ENCODE results near the gene VTN.
A peak's percentile ranks its signal among the peaks of the same experiment; 100 is the strongest.

VTN gene

GRCh38 chr17:28327709-28328108, 42.4 kb downstream of the VTN start:
- H3K36me3 Mint-ChIP-seq = peaks cover 2% of the 10 kb centered on the region
- H3K4me3 Mint-ChIP-seq = no peak overlapping the region

GRCh38 chr17:28327031-28327607, 43.0 kb downstream of the VTN start:
- H3K4me3 Mint-ChIP-seq = no peak overlapping the region
- H3K27me3 Mint-ChIP-seq = no peaks in the 10 kb centered on the region
- no peaks in the 10 kb centered on the region for H3K9me3 Mint-ChIP-seq
- peaks cover 2% of the 10 kb centered on the region for H3K4me1 Mint-ChIP-seq
- no peak overlapping the region for H3K27ac Mint-ChIP-seq
- peaks cover 2% of the 10 kb centered on the region for H3K36me3 Mint-ChIP-seq

More at GRCh38 chr17:28327709-28328108, 42.4 kb downstream of the VTN start:
- no peak overlapping the region for H3K27ac Mint-ChIP-seq
- peaks cover 7% of the 10 kb centered on the region for H3K4me1 Mint-ChIP-seq
- H3K9me3 Mint-ChIP-seq = no peaks in the 10 kb centered on the region
- H3K27me3 Mint-ChIP-seq = no peaks in the 10 kb centered on the region

GRCh38 chr17:28326114-28326513, 44.0 kb downstream of the VTN start:
- Mint-ChIP-seq H3K36me3 (peaks cover 2% of the 10 kb centered on the region), H3K4me1 (no peaks in the 10 kb centered on the region), H3K9me3 (no peaks in the 10 kb centered on the region), H3K4me3 (no peak overlapping the region), H3K27ac (no peak overlapping the region), H3K27me3 (no peaks in the 10 kb centered on the region)

GRCh38 chr17:28325211-28325610, 44.9 kb downstream of the VTN start:
- H3K27ac Mint-ChIP-seq = no peak overlapping the region
- peaks cover 2% of the 10 kb centered on the region for H3K36me3 Mint-ChIP-seq
- no peak overlapping the region for H3K4me3 Mint-ChIP-seq
- peaks cover 6% of the 10 kb centered on the region for H3K4me1 Mint-ChIP-seq
- H3K27me3 Mint-ChIP-seq = no peaks in the 10 kb centered on the region
- H3K9me3 Mint-ChIP-seq = no peaks in the 10 kb centered on the region

- Mint-ChIP-seq H3K4me1 (peaks cover 11% of the 10 kb centered on the region), H3K27me3 (no peaks in the 10 kb centered on the region), H3K27ac (no peak overlapping the region), H3K36me3 (peaks cover 2% of the 10 kb centered on the region), H3K9me3 (no peaks in the 10 kb centered on the region), H3K4me3 (no peak overlapping the region)
Observed at GRCh38 chr17:28324781-28325180, 45.3 kb downstream of the VTN start.

DNA sequence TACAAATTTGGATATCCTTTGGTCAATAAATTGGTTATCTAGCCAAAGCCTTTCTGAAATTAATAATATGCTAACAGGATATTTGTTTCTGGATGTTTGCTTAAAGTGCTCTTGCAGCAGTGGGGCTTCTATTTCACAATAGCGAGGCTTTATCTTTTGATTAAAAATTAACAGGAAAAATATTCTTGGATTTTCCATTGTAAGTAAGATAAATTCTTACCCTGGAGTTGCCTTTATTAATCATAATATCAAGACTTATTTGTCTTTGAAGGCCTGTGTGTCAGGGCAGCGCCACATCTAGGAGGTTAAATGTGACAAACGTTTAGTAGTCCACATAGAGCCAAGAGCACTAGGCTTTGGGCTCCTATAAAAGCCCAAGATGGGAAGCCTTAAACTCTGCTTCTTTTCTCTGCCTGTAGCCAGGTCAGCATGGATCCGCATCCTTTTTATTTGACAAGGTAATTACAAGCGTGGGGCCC, 45.8 kb downstream of the VTN start:
- Mint-ChIP-seq H3K4me3 (no peak overlapping the region), H3K9me3 (no peaks in the 10 kb centered on the region), H3K36me3 (peaks cover 2% of the 10 kb centered on the region), H3K27ac (no peak overlapping the region), H3K27me3 (no peaks in the 10 kb centered on the region), H3K4me1 (peaks cover 12% of the 10 kb centered on the region)

- no peaks in the 10 kb centered on the region for H3K27me3 Mint-ChIP-seq
- no peaks in the 10 kb centered on the region for H3K9me3 Mint-ChIP-seq
- H3K4me3 Mint-ChIP-seq = peak overlapping the region; percentile 94
- no peaks in the 10 kb centered on the region for H3K36me3 Mint-ChIP-seq
- H3K27ac Mint-ChIP-seq = peak overlapping the region; percentile 47
- H3K4me1 Mint-ChIP-seq = peaks cover 20% of the 10 kb centered on the region
Observed at GRCh38 chr17:28320215-28321061, 49.7 kb downstream of the VTN start.

GRCh38 chr17:28319598-28319935, 50.5 kb downstream of the VTN start:
- Mint-ChIP-seq H3K27me3 (no peaks in the 10 kb centered on the region), H3K36me3 (no peaks in the 10 kb centered on the region)

DNA sequence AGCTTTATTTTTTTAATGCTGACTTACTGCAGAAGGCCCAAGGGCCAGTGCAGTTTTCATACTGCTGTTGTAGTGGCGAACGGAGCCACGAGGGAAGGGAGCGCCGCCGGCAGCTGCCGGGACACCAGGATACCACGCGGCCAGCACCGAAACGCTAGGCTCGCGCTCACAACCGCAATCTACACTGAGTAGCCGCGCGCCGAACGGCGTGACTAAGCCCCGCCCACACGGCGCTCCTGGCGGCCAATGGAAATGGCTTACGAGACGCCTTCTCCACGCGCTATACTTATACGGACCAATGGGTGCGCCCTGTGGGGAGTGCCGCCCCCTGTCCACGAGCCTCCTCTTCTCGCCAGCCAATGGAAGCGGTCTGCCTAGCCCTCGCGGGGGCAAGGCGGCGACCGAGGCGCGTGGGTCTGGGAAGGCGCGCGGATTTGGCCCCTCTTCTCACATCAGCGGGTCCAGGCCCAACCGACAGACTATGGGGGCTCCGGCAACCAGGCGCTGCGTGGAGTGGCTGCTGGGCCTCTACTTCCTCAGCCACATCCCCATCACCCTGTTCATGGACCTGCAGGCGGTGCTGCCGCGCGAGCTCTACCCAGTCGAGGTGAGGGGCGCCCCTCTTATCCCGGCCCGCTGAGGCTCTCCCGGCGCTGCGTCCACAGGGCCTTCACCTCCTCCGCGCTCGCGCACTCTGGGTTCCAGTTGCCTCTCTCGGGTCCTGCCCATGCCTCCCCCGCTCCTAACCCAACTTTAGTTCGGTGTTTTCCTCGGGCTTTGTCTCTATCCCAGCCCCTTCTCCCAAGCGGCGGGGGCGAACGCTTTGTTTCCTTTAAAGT, 51.1 kb downstream of the VTN start, which contains the start of gene TMEM97:
TSS of gene TMEM97 (plus strand) at position 442 of the 839 bp plus-strand sequence. CDS start at position 482, 40 bp downstream.
- H3K9me3 Mint-ChIP-seq = no peaks in the 10 kb centered on the region
- no peaks in the 10 kb centered on the region for H3K36me3 Mint-ChIP-seq
- no peaks in the 10 kb centered on the region for H3K27me3 Mint-ChIP-seq
- H3K4me3 Mint-ChIP-seq = peak within 1 kb of the TSS; percentile 94
- peak within 1 kb of the TSS; percentile 92 for H3K27ac Mint-ChIP-seq
- peaks cover 20% of the 10 kb centered on the region for H3K4me1 Mint-ChIP-seq

More at GRCh38 chr17:28319598-28319935, 50.5 kb downstream of the VTN start:
- Mint-ChIP-seq H3K27ac (peak overlapping the region; percentile 92), H3K4me3 (peak overlapping the region; percentile 94), H3K4me1 (peaks cover 20% of the 10 kb centered on the region), H3K9me3 (no peaks in the 10 kb centered on the region)

DNA sequence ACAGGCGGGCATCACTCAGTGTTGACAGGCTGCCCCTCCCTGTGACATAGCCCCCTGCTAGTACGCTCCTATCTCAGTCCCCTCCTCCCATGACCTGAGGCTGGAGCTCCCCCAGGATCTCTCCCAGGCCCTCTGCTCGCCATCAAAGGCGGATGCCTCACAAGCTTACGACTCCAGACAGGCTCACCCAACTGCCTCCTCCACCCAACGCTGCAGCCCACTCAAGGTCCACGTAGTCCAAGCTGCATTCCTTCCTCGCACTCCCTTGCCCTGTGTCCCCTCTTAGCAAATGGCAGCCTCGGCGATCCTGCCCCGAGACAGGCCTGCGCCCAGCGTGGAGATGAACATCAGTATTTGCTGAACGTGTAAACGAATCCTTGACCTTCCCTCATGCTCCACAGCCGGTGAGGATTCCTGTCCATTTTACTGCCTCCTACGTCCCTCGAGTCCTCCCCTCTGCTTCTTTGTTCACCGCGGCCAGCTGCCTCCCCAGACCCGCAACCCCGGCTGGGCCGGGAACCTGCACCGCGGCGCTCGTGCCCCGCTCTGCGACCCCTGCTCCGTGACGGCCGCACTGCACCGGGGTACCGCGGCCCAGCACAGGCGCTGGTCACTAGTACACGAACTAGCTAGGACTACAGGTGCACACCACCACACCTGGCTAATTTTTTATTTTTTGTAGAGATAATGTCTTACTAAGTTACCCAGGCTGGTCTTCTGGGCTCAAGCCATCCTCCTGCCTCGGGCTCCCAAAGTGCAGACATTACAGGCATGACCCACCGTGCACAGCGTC, 51.9 kb downstream of the VTN start:
- peak overlapping the region; percentile 57 for H3K27ac Mint-ChIP-seq
- H3K4me1 Mint-ChIP-seq = peaks cover 20% of the 10 kb centered on the region

More for the DNA sequence above, 51.9 kb downstream of the VTN start:
- H3K27me3 Mint-ChIP-seq = no peaks in the 10 kb centered on the region
- no peaks in the 10 kb centered on the region for H3K9me3 Mint-ChIP-seq
- H3K4me3 Mint-ChIP-seq = peak overlapping the region; percentile 94
- H3K36me3 Mint-ChIP-seq = no peaks in the 10 kb centered on the region
